ENCODE results near the gene SLC35E2B.
"Not testable (repeated sequence)": the region's sequence is repeated elsewhere in the genome, so short reads cannot be mapped to it uniquely, and the experiment has no call there.

DNA sequence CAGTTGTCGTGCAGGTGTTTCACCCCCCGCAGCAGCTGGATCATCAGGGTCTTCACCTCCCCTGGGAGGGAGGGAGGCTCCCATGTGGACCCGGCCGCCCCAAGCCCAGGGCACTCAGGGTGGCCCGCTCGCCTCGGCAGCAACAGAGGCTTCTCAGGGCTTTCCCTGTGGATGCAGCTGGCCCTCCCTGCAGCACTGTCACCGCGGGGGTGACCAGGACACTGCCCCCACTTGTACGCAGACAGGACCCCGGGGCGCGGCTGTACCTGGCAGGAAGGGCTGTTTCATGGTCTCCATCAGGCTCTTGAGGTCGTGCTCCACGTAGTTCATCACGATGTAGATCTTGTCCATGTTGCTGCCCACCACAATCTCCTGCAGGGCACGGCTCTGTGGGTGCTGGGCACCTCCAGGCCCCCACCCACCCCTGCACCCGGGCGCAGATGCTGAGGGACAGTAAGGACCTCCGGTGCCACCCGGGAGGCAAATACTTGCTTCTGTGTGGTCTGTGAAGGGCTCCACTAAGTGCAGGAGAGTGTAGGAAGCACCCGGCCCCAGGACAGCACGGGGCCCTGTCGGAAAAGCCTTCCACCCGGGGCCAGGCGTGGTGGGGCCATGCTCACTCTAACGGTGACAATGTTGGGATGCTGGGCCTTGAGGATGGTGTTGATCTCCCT is 11.8 kb upstream of the SLC35E2B start:
- TF ChIP-seq POLR2AphosphoS5 (IDR thresholded peaks at IDR 0.05; ENCODE audit: low read depth); SPI1 (IDR thresholded peaks at IDR 0.05; ENCODE audit: borderline replicate concordance, low read depth); GABPA (IDR thresholded peaks at IDR 0.05; ENCODE audit: low read depth): not testable (repeated sequence)
- TF ChIP-seq, protein P1, sequence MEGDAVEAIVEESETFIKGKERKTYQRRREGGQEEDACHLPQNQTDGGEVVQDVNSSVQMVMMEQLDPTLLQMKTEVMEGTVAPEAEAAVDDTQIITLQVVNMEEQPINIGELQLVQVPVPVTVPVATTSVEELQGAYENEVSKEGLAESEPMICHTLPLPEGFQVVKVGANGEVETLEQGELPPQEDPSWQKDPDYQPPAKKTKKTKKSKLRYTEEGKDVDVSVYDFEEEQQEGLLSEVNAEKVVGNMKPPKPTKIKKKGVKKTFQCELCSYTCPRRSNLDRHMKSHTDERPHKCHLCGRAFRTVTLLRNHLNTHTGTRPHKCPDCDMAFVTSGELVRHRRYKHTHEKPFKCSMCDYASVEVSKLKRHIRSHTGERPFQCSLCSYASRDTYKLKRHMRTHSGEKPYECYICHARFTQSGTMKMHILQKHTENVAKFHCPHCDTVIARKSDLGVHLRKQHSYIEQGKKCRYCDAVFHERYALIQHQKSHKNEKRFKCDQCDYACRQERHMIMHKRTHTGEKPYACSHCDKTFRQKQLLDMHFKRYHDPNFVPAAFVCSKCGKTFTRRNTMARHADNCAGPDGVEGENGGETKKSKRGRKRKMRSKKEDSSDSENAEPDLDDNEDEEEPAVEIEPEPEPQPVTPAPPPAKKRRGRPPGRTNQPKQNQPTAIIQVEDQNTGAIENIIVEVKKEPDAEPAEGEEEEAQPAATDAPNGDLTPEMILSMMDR (IDR thresholded peaks at IDR 0.05; ENCODE audit: insufficient read depth, low read length), result not testable (repeated sequence)
- TF ChIP-seq, protein P2, sequence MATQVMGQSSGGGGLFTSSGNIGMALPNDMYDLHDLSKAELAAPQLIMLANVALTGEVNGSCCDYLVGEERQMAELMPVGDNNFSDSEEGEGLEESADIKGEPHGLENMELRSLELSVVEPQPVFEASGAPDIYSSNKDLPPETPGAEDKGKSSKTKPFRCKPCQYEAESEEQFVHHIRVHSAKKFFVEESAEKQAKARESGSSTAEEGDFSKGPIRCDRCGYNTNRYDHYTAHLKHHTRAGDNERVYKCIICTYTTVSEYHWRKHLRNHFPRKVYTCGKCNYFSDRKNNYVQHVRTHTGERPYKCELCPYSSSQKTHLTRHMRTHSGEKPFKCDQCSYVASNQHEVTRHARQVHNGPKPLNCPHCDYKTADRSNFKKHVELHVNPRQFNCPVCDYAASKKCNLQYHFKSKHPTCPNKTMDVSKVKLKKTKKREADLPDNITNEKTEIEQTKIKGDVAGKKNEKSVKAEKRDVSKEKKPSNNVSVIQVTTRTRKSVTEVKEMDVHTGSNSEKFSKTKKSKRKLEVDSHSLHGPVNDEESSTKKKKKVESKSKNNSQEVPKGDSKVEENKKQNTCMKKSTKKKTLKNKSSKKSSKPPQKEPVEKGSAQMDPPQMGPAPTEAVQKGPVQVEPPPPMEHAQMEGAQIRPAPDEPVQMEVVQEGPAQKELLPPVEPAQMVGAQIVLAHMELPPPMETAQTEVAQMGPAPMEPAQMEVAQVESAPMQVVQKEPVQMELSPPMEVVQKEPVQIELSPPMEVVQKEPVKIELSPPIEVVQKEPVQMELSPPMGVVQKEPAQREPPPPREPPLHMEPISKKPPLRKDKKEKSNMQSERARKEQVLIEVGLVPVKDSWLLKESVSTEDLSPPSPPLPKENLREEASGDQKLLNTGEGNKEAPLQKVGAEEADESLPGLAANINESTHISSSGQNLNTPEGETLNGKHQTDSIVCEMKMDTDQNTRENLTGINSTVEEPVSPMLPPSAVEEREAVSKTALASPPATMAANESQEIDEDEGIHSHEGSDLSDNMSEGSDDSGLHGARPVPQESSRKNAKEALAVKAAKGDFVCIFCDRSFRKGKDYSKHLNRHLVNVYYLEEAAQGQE (IDR thresholded peaks at IDR 0.05; ENCODE audit: insufficient replicate concordance, low read depth), result not testable (repeated sequence)

Data from HL-60 (cell line).